WTC11 (cell line): ENCODE measurements around the gene TJP3. TPM values are rescaled to one million over a fixed set of nuclear protein-coding genes. Genes with fewer than 3 reads are reported as not detected.

Experiments
- ATAC-seq: fragments of 200-7000 bp; cut with Tn5 transposase; 2 replicates; pipeline ENCODE4 v1.10.0; 2021; ENCODE audit warnings: mild to moderate bottlenecking, moderate library complexity
- CTCF ChIA-PET: fragments of 300-600 bp; sonication (Branson Sonifier 250); formaldehyde crosslinking; loops from one replicate; lab custom pipeline; 2021; ENCODE audit warnings: antibody characterized with exemption; lab: Charles Lee
- POLR2A ChIA-PET: fragments of 350-600 bp; sonication (Branson Sonifier 250); formaldehyde crosslinking; loops from one replicate; lab custom pipeline; 2021; ENCODE audit warnings: antibody characterized with exemption; lab: Charles Lee
- DNase-seq: peaks from one replicate; pipeline ENCODE4 v3.0.0; 2021; ENCODE audit warnings: low spot score
- H3K27ac Mint-ChIP-seq: 2 replicates; pipeline ENCODE4 v1.8.0; 2021; ENCODE audit warnings: mixed read lengths
- H3K27me3 Mint-ChIP-seq: 2 replicates; pipeline ENCODE4 v1.8.0; 2021; ENCODE audit warnings: low read depth, mild to moderate bottlenecking, moderate library complexity, mixed read lengths
- H3K36me3 Mint-ChIP-seq: 2 replicates; pipeline ENCODE4 v1.8.0; 2021; ENCODE audit warnings: mixed read lengths
- H3K4me1 Mint-ChIP-seq: 2 replicates; pipeline ENCODE4 v1.8.0; 2022; ENCODE audit warnings: mixed read lengths
- H3K4me3 Mint-ChIP-seq: 2 replicates; pipeline ENCODE4 v1.8.0; 2021; ENCODE audit warnings: mild to moderate bottlenecking, moderate library complexity, mixed read lengths
- H3K9me3 Mint-ChIP-seq: 2 replicates; pipeline ENCODE4 v1.8.0; 2021; ENCODE audit warnings: mixed read lengths
- AR ChIP-seq: fragments of 250-450 bp; sonication (Bioruptor Pico); IDR thresholded peaks from 2 replicates; pipeline ENCODE4 v1.9.0; 2021; ENCODE audit warnings: mild to moderate bottlenecking
- ATF6 ChIP-seq: sonication (generic); formaldehyde crosslinking; IDR thresholded peaks from 2 replicates; pipeline ENCODE4 v1.8.1; 2023; ENCODE audit warnings: mild to moderate bottlenecking, missing genetic modification reagents
- ELF4 ChIP-seq: sonication (generic); formaldehyde crosslinking; IDR thresholded peaks from 2 replicates; pipeline ENCODE4 v1.8.1; 2022; ENCODE audit warnings: low read depth, mild to moderate bottlenecking, moderate library complexity, missing genetic modification reagents
- GABPB1 ChIP-seq: sonication (generic); formaldehyde crosslinking; IDR thresholded peaks from 2 replicates; pipeline ENCODE4 v1.8.1; 2023; ENCODE audit warnings: mild to moderate bottlenecking, missing genetic modification reagents
- HMGA2 ChIP-seq: fragments of 250-450 bp; sonication (Bioruptor Pico); IDR thresholded peaks from 2 replicates; pipeline ENCODE4 v1.4.0; 2021; ENCODE audit warnings: mild to moderate bottlenecking, moderate library complexity
- IRF1 ChIP-seq: sonication (generic); formaldehyde crosslinking; IDR thresholded peaks from 2 replicates; pipeline ENCODE4 v1.8.0; 2023; ENCODE audit warnings: missing genetic modification reagents
- JUN ChIP-seq: sonication (generic); formaldehyde crosslinking; IDR thresholded peaks from 2 replicates; pipeline ENCODE4 v1.8.0; 2023; ENCODE audit warnings: mild to moderate bottlenecking, missing genetic modification reagents
- NFATC4 ChIP-seq: fragments of 250-450 bp; sonication (Bioruptor Pico); IDR thresholded peaks from 2 replicates; pipeline ENCODE4 v1.9.0; 2021; ENCODE audit warnings: mild to moderate bottlenecking
- PREB ChIP-seq: sonication (generic); formaldehyde crosslinking; IDR thresholded peaks from 2 replicates; pipeline ENCODE4 v1.8.1; 2022; ENCODE audit warnings: mild to moderate bottlenecking, missing genetic modification reagents, moderate library complexity, borderline replicate concordance
- PRRX2 ChIP-seq: fragments of 250-450 bp; sonication (Bioruptor Pico); IDR thresholded peaks from 2 replicates; pipeline ENCODE4 v1.8.0; 2021; ENCODE audit warnings: mild to moderate bottlenecking
- RORB ChIP-seq: fragments of 250-450 bp; sonication (Bioruptor Pico); IDR thresholded peaks from 2 replicates; pipeline ENCODE4 v1.9.0; 2021; ENCODE audit warnings: mild to moderate bottlenecking
- SMAD4 ChIP-seq: sonication (generic); formaldehyde crosslinking; IDR thresholded peaks from 2 replicates; pipeline ENCODE4 v1.8.0; 2022; ENCODE audit warnings: mild to moderate bottlenecking, missing genetic modification reagents
- SP1 ChIP-seq: sonication (generic); formaldehyde crosslinking; conservative IDR thresholded peaks from 2 replicates; pipeline ENCODE4 v1.8.1; 2022; ENCODE audit warnings: missing genetic modification reagents
- ZBTB21 ChIP-seq: sonication (generic); formaldehyde crosslinking; IDR thresholded peaks from 2 replicates; pipeline ENCODE4 v1.8.1; 2023; ENCODE audit warnings: mild to moderate bottlenecking, missing genetic modification reagents, borderline replicate concordance
- ZNF138 ChIP-seq: sonication (generic); formaldehyde crosslinking; conservative IDR thresholded peaks from 2 replicates; pipeline ENCODE4 v1.8.1; 2022; ENCODE audit warnings: mild to moderate bottlenecking, moderate library complexity, missing genetic modification reagents
- ZNF396 ChIP-seq: fragments of 250-450 bp; sonication (Bioruptor Pico); IDR thresholded peaks from 2 replicates; pipeline ENCODE4 v1.8.0; 2021; ENCODE audit warnings: mild to moderate bottlenecking, moderate library complexity, borderline replicate concordance
- ZNF423 ChIP-seq: fragments of 250-450 bp; sonication (Bioruptor Pico); IDR thresholded peaks from 2 replicates; pipeline ENCODE4 v2.1.2; 2022; ENCODE audit warnings: mild to moderate bottlenecking, moderate library complexity
- total RNA-seq: library from RNA; stranded (reverse); gene quantifications from 3 replicates; pipeline ENCODE4 v1.2.3, GENCODE V29; 2021
- TF ChIP-seq, protein P1 (sequence below): sonication (generic); formaldehyde crosslinking; IDR thresholded peaks from 2 replicates; pipeline ENCODE4 v1.8.1; 2022; ENCODE audit warnings: low read depth, missing genetic modification reagents, borderline replicate concordance

TJP3 gene
- total RNA-seq, 1 experiment from 2014 or later, result 36.2 TPM

GRCh38 chr19:3658870-3659745 lies 49.1 kb upstream of the TJP3 start:
- CTCF ChIA-PET, result interaction anchor here (1.5 to 1.9 kb wide), 2 partner anchors 9 to 34 kb away, joined by 4 to 7 read pairs; no protein-coding TSS in a partner anchor
- Mint-ChIP-seq H3K9me3 (no peaks in the 10 kb centered on the region), H3K27ac (no peak overlapping the region), H3K4me3 (no peak overlapping the region), H3K27me3 (no peaks in the 10 kb centered on the region)
- TF ChIP-seq PREB (no peak), ZNF138 (no peak), HMGA2 (no peak), ZNF396 (no peak), PRRX2 (CRISPR knock-in tag) (no peak), ZNF423 (CRISPR knock-in tag) (no peak), AR (CRISPR knock-in tag) (no peak), JUN (CRISPR knock-in tag) (no peak), RORB (CRISPR knock-in tag) (no peak)
- TF ChIP-seq, protein P1, sequence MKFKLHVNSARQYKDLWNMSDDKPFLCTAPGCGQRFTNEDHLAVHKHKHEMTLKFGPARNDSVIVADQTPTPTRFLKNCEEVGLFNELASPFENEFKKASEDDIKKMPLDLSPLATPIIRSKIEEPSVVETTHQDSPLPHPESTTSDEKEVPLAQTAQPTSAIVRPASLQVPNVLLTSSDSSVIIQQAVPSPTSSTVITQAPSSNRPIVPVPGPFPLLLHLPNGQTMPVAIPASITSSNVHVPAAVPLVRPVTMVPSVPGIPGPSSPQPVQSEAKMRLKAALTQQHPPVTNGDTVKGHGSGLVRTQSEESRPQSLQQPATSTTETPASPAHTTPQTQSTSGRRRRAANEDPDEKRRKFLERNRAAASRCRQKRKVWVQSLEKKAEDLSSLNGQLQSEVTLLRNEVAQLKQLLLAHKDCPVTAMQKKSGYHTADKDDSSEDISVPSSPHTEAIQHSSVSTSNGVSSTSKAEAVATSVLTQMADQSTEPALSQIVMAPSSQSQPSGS, result no peak
- TF ChIP-seq, all 79 proteins: peak for 0
- POLR2A ChIA-PET, result no interaction called here
- H3K36me3 Mint-ChIP-seq, result peaks cover 27% of the 10 kb centered on the region
- no peaks in the 10 kb centered on the region for H3K4me1 Mint-ChIP-seq
- ATAC-seq, result no peak
- DNase-seq, result no peak

DNA sequence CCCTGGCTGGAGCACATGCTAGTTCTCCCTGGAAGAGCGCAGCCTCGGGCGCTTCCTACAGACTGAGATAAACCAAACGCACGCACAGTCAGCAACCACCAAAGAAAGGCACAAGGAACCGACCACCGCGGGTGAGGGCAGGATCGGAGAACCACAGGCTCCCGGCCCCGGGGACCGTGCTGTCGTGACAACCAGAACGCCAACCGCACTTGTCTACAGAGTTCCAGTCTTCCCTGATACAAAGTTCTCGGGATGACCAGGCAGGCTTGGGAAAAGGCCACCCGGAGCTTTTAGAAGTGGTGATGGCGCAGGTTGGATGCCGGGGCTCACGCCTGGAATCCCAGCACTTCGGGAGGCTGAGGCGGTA lies 48.5 kb upstream of the TJP3 start:
- no peak for TF ChIP-seq GABPB1
- no peak for TF ChIP-seq IRF1 (CRISPR knock-in tag)
- TF ChIP-seq SP1, result no peak
- no peak for TF ChIP-seq ZBTB21 (CRISPR knock-in tag)
- no peak for TF ChIP-seq ZNF423 (CRISPR knock-in tag)
- no peak for TF ChIP-seq NFATC4 (CRISPR knock-in tag)
- TF ChIP-seq SMAD4 (CRISPR knock-in tag), result no peak
- TF ChIP-seq ATF6, result no peak
- TF ChIP-seq ELF4, result no peak
- TF ChIP-seq, all 79 proteins: peak for 0
- Mint-ChIP-seq H3K27me3 (no peaks in the 10 kb centered on the region), H3K4me1 (no peaks in the 10 kb centered on the region), H3K36me3 (peaks cover 27% of the 10 kb centered on the region), H3K9me3 (no peaks in the 10 kb centered on the region), H3K4me3 (no peak overlapping the region), H3K27ac (no peak overlapping the region)
- ATAC-seq (no peak), DNase-seq (no peak)
- POLR2A ChIA-PET, result no interaction called here
- CTCF ChIA-PET, result interaction anchor here (0.9 to 1.9 kb wide), 4 partner anchors 9 to 41 kb away, joined by 3 to 7 read pairs (median 4); partner anchors contain the start of gene PIP5K1C
